IMR-90 (cell line): Measurements from ENCODE around the gene TENM4. TPM values are rescaled to one million over a fixed set of nuclear protein-coding genes. Genes with fewer than 3 reads are reported as not detected.

Experiments
- ATAC-seq: fragments of 200-7000 bp; cut with Tn5 transposase; 2 replicates; pipeline ENCODE4 v1.9.1; 2020; ENCODE audit warnings: low read depth, mild to moderate bottlenecking, moderate library complexity
- BruUV-seq: library from RNA; stranded (reverse); fragments of 400-500 nt; replicated peaks from 2 replicates; lab custom pipeline; 2021; lab: Mats Ljungman, UMichigan
- CTCF ChIA-PET: fragments of 300-600 bp; formaldehyde crosslinking; extraction: SDS; loops from one replicate; lab custom pipeline; 2021; ENCODE audit warnings: antibody characterized with exemption; lab: Yijun Ruan, JAX
- POLR2A ChIA-PET: fragments of 300-600 bp; sonication (Branson Sonifier 250); formaldehyde crosslinking; loops from one replicate; lab custom pipeline; 2022; ENCODE audit warnings: antibody characterized with exemption; ENCODE audit not compliant: unreplicated experiment; lab: Charles Lee
- DNase-seq: peaks from one replicate; pipeline ENCODE4 v3.0.0; 2013
- H2AFZ ChIP-seq: replicated peaks from 2 replicates; pipeline ENCODE3; 2013; ENCODE audit warnings: low read length, mild to moderate bottlenecking; ENCODE audit not compliant: poor library complexity
- H2AK5ac ChIP-seq: 2 replicates; pipeline ENCODE4 v1.6.1; 2013; ENCODE audit warnings: low read depth, low read length, inconsistent platforms
- H2AK9ac ChIP-seq: replicated peaks from 2 replicates; pipeline ENCODE3; 2013; ENCODE audit warnings: mild to moderate bottlenecking, low read depth, low read length, moderate library complexity; ENCODE audit not compliant: poor library complexity
- H2BK120ac ChIP-seq: 2 replicates; pipeline ENCODE4 v1.6.1; 2013; ENCODE audit warnings: low read depth, low read length, inconsistent platforms
- H2BK15ac ChIP-seq: 3 replicates; pipeline ENCODE4 v1.6.1; 2013; ENCODE audit warnings: low read depth, low read length, inconsistent platforms
- H2BK20ac ChIP-seq: 2 replicates; pipeline ENCODE4 v1.6.1; 2013; ENCODE audit warnings: low read depth, mild to moderate bottlenecking, inconsistent platforms, low read length, moderate library complexity
- H2BK5ac ChIP-seq: 2 replicates; pipeline ENCODE4 v1.6.1; 2013; ENCODE audit warnings: mild to moderate bottlenecking, low read depth, low read length, inconsistent platforms; ENCODE audit not compliant: poor library complexity, severe bottlenecking
- H3K14ac ChIP-seq: replicated peaks from 2 replicates; pipeline ENCODE4 v1.6.1; 2013; ENCODE audit warnings: low read depth, low read length, inconsistent platforms
- H3K18ac ChIP-seq: 2 replicates; pipeline ENCODE4 v1.6.1; 2013; ENCODE audit warnings: low read depth, low read length, control low read depth
- H3K23ac ChIP-seq: 2 replicates; pipeline ENCODE4 v1.6.1; 2013; ENCODE audit warnings: low read depth, low read length, inconsistent platforms
- H3K27ac ChIP-seq: 2 replicates; pipeline ENCODE4 v1.5.1; 2013; ENCODE audit warnings: mild to moderate bottlenecking, control low read depth, low read length; ENCODE audit not compliant: insufficient read depth
- H3K27me3 ChIP-seq: 2 replicates; pipeline ENCODE4 v1.6.1; 2013; ENCODE audit warnings: low read length; ENCODE audit not compliant: control insufficient read depth, insufficient read depth
- H3K36me3 ChIP-seq: 2 replicates; pipeline ENCODE4 v1.6.1; 2013; ENCODE audit warnings: low read length, mixed read lengths; ENCODE audit not compliant: control insufficient read depth, insufficient read depth
- H3K4ac ChIP-seq: 2 replicates; pipeline ENCODE4 v1.6.1; 2013; ENCODE audit warnings: low read depth, low read length, inconsistent platforms
- H3K4me1 ChIP-seq: 2 replicates; pipeline ENCODE4 v1.6.1; 2013; ENCODE audit warnings: low read length, mixed read lengths; ENCODE audit not compliant: control insufficient read depth, insufficient read depth
- H3K4me2 ChIP-seq: 2 replicates; pipeline ENCODE4 v1.6.1; 2013; ENCODE audit warnings: low read depth, mild to moderate bottlenecking, control low read depth, low read length, moderate library complexity
- H3K4me3 ChIP-seq: 2 replicates; pipeline ENCODE4 v1.5.1; 2013; ENCODE audit warnings: low read depth, mild to moderate bottlenecking, control low read depth, low read length, moderate library complexity; ENCODE audit not compliant: insufficient read depth
- H3K56ac ChIP-seq: 2 replicates; pipeline ENCODE4 v1.6.1; 2013; ENCODE audit warnings: low read length, inconsistent platforms; ENCODE audit not compliant: insufficient read depth; ENCODE audit errors: extremely low read depth
- H3K79me1 ChIP-seq, 2 experiments: 2 replicates each; pipeline ENCODE4 v1.6.1; 2013; ENCODE audit warnings: low read length in 2 of 2, inconsistent platforms in 1 of 2, low read depth in 1 of 2
- H3K9ac ChIP-seq: 2 replicates; pipeline ENCODE4 v1.6.1; 2013; ENCODE audit warnings: low read depth, low read length, control low read depth
- H3K9me1 ChIP-seq: 2 replicates; pipeline ENCODE4 v1.6.1; 2013; ENCODE audit warnings: low read length, inconsistent platforms; ENCODE audit not compliant: insufficient read depth
- H3K9me3 ChIP-seq: 2 replicates; pipeline ENCODE4 v1.6.1; 2013; ENCODE audit warnings: low read length; ENCODE audit not compliant: control insufficient read depth, insufficient read depth
- H4K20me1 ChIP-seq: 2 replicates; pipeline ENCODE4 v1.6.1; 2013; ENCODE audit warnings: low read length, inconsistent platforms; ENCODE audit not compliant: insufficient read depth
- H4K5ac ChIP-seq: 2 replicates; pipeline ENCODE4 v1.6.1; 2013; ENCODE audit warnings: mild to moderate bottlenecking, low read depth, low read length, control low read depth
- H4K8ac ChIP-seq, 2 experiments: 2 replicates each; pipeline ENCODE4 v1.6.1; 2013; ENCODE audit warnings: low read depth in 2 of 2, low read length in 2 of 2, control low read depth in 1 of 2, inconsistent platforms in 1 of 2
- H4K91ac ChIP-seq: 2 replicates; pipeline ENCODE4 v1.6.1; 2013; ENCODE audit warnings: low read depth, low read length, inconsistent platforms; ENCODE audit not compliant: insufficient read depth
- MAZ ChIP-seq: IDR thresholded peaks from 2 replicates; pipeline ENCODE4 v1.6.1; 2012; ENCODE audit warnings: low read depth, mild to moderate bottlenecking, low read length, improper control_type of control experiment, moderate library complexity, borderline replicate concordance
- NFE2L2 ChIP-seq: fragments of 150-350 bp; IDR thresholded peaks from 2 replicates; pipeline ENCODE4 v1.6.1; 2016; ENCODE audit warnings: low read depth, mild to moderate bottlenecking, low read length
- POLR2A ChIP-seq: IDR thresholded peaks from 2 replicates; pipeline ENCODE4 v1.6.1; 2012; ENCODE audit warnings: mild to moderate bottlenecking, low read depth, low read length
- RFX5 ChIP-seq: IDR thresholded peaks from 2 replicates; pipeline ENCODE4 v1.8.0; 2012; ENCODE audit warnings: low read depth, mild to moderate bottlenecking, low read length, moderate library complexity
- WGBS, 2 experiments: methylation state at CpG; one replicate each; pipeline versions ENCODE4 v1.1.5 to v1.1.7; 2013; ENCODE audit warnings: missing lambda C conversion rate in 2 of 2; ENCODE audit not compliant: insufficient read length in 1 of 2; ENCODE audit errors: extremely low coverage in 2 of 2; 5-methylcytosine and 5-hydroxymethylcytosine counted together
- dilution Hi-C: fragments of 300-500 bp; cut with HindIII; formaldehyde crosslinking; loops from one replicate; pipeline ENCODE4 v1.14.3; 2018; ENCODE audit warnings: low sequenced_read_pairs; ENCODE audit not compliant: unreplicated experiment
- in situ Hi-C: fragments of 300-500 bp; cut with MboI; formaldehyde crosslinking; loops from 3 replicates; pipeline ENCODE4 v1.14.3; 2019; ENCODE audit warnings: low sequenced_read_pairs, inconsistent platforms, mixed read lengths
- intact Hi-C: fragments of 100-400 bp; cut with micrococcal nuclease; formaldehyde crosslinking; loops from 2 replicates; pipeline ENCODE4 v1.10.0; 2022
- polyA plus RNA-seq, 3 experiments: library from polyadenylated mRNA; depleted of rRNA; stranded (reverse); fragments of >200 nt; gene quantifications; 2 replicates each; pipeline ENCODE4 v1.2.3, GENCODE V29; 2012; ENCODE audit warnings: low replicate concordance in 1 of 3
- total RNA-seq: library from RNA; depleted of rRNA; stranded (reverse); fragments of >200 nt; gene quantifications from 2 replicates; pipeline ENCODE4 v1.2.3, GENCODE V29; 2012
- TF ChIP-seq, protein P1 (sequence below): fragments of 150-350 bp; IDR thresholded peaks from 2 replicates; pipeline ENCODE4 v1.6.1; 2016; ENCODE audit warnings: low read depth, mild to moderate bottlenecking, low read length, moderate library complexity, borderline replicate concordance

TENM4 gene
- total and polyA plus RNA-seq, 2 of the 4 experiments (the other 2 are of a cell fraction) = 7.4 to 9.0 TPM

- TF ChIP-seq NFE2L2 = no peak
These were observed 125.7 kb downstream of the TENM4 start (continued) for GRCh38 chr11:79314906-79315689.

- intact Hi-C loops = no loop called here
These were observed 127.3 kb downstream of the TENM4 start for GRCh38 chr11:79313530-79313913.

More at GRCh38 chr11:79313530-79313913, 127.3 kb downstream of the TENM4 start:
- H2BK20ac ChIP-seq = no peak overlapping the region
- no peaks in the 10 kb centered on the region; a peak in 1 of 4 replicates for H3K79me1 ChIP-seq
- peaks cover 4% of the 10 kb centered on the region; the same call in 1 of the 2 replicates for H4K20me1 ChIP-seq
- no peak overlapping the region for H3K9ac ChIP-seq
- H3K18ac ChIP-seq = no peak overlapping the region
- no TSS peak for BruUV-seq
- H3K4me1 ChIP-seq = peaks cover 3% of the 10 kb centered on the region; the same call in 1 of the 2 replicates
- H3K56ac ChIP-seq = no peak overlapping the region
- no peak overlapping the region for H3K23ac ChIP-seq
- H3K4me3 ChIP-seq = no peak overlapping the region
- H4K8ac ChIP-seq = no peak overlapping the region
- H3K9me1 ChIP-seq = peaks cover 8% of the 10 kb centered on the region; the same call in 1 of the 2 replicates
- no peak overlapping the region for H2AK9ac ChIP-seq
- no peak overlapping the region for H3K27ac ChIP-seq
- CTCF ChIA-PET = no interaction called here
- H2BK15ac ChIP-seq = no peak overlapping the region
- H4K5ac ChIP-seq = no peak overlapping the region
- no peak overlapping the region for H4K91ac ChIP-seq
- no peak overlapping the region for H2AK5ac ChIP-seq
- H3K36me3 ChIP-seq = no peaks in the 10 kb centered on the region
- TF ChIP-seq MAZ (no peak), RFX5 (no peak), POLR2A (no peak)
- TF ChIP-seq, protein P1, sequence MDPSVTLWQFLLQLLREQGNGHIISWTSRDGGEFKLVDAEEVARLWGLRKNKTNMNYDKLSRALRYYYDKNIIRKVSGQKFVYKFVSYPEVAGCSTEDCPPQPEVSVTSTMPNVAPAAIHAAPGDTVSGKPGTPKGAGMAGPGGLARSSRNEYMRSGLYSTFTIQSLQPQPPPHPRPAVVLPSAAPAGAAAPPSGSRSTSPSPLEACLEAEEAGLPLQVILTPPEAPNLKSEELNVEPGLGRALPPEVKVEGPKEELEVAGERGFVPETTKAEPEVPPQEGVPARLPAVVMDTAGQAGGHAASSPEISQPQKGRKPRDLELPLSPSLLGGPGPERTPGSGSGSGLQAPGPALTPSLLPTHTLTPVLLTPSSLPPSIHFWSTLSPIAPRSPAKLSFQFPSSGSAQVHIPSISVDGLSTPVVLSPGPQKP = no peak
- no peak overlapping the region for H2AFZ ChIP-seq
- dilution Hi-C loops (no loop called here), in situ Hi-C loops (no loop called here)
- POLR2A ChIA-PET = no interaction called here
- no peaks in the 10 kb centered on the region for H3K9me3 ChIP-seq
- WGBS, 2 experiments = no CpG with 5 or more reads among the region's 4 CpGs
- no peak overlapping the region for H3K14ac ChIP-seq
- H3K4ac ChIP-seq = no peak overlapping the region
- H3K4me2 ChIP-seq = no peak overlapping the region
- H3K27me3 ChIP-seq = no peaks in the 10 kb centered on the region
- H2BK120ac ChIP-seq = no peak overlapping the region
- no peak for DNase-seq
- no peak for ATAC-seq
- H2BK5ac ChIP-seq = no peak overlapping the region
